ENCODE measurements around the gene EYA2.

Gene EYA2

DNA sequence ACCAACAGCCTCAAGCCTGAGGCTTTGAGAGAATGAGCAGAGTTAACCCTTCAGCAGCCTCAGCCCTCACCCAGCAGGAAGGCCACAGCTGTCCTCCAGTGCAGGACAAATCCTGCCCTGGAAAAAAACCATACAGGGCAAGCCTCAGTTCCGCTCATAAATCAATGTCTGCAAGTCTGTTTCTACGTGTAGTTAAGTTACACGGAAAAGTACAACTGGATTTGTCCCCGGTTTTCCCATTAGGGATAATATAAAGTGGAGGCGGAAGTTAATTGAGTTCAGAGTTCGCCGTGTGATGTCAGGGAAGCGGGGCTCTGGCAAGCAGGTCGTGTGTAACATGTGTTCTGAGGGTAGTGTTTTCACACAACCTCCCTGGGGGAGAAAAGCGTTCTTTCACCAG is 44.2 kb upstream of the EYA2 start (continued):
- no peak for TF ChIP-seq ZNF70 (CRISPR knock-in tag; IDR thresholded peaks at IDR 0.05)
- TF ChIP-seq, protein P1, sequence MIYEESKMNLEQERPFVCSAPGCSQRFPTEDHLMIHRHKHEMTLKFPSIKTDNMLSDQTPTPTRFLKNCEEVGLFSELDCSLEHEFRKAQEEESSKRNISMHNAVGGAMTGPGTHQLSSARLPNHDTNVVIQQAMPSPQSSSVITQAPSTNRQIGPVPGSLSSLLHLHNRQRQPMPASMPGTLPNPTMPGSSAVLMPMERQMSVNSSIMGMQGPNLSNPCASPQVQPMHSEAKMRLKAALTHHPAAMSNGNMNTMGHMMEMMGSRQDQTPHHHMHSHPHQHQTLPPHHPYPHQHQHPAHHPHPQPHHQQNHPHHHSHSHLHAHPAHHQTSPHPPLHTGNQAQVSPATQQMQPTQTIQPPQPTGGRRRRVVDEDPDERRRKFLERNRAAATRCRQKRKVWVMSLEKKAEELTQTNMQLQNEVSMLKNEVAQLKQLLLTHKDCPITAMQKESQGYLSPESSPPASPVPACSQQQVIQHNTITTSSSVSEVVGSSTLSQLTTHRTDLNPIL (CRISPR knock-in tag; IDR thresholded peaks at IDR 0.05; ENCODE audit: low read depth): no peak

DNA sequence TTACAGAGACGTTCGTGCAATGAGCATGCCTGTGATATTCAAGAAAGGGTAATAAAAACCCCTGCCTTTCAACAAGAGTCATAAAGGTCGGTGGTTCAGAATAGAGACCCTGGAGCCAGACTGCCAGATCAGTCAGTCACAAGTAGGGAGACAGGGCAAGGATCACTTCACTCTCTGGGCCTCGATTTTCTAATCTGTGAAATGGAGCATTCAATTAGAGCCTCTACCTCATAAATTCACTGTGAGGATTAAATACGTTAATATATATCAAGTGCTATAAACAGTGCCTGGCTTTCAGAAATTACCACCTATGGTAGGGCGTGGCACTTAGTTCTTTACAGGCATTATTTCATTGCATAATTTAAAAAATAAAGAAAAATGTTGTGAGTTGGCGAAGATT is 43.7 kb upstream of the EYA2 start:
- no peak for ATAC-seq
- TF ChIP-seq OSR1 (CRISPR knock-in tag; IDR thresholded peaks at IDR 0.05) (no peak), BACH2 (CRISPR knock-in tag; IDR thresholded peaks at IDR 0.05; ENCODE audit: borderline replicate concordance) (no peak), TOX (CRISPR knock-in tag; IDR thresholded peaks at IDR 0.05; ENCODE audit: borderline replicate concordance) (no peak), ARNTL (CRISPR knock-in tag; IDR thresholded peaks at IDR 0.05; ENCODE audit: borderline replicate concordance, low read depth) (no peak), RARB (CRISPR knock-in tag; IDR thresholded peaks at IDR 0.05) (no peak), ZC3H10 (CRISPR knock-in tag; IDR thresholded peaks at IDR 0.05) (no peak)
- TF ChIP-seq, protein P1 (CRISPR knock-in tag; IDR thresholded peaks at IDR 0.05; ENCODE audit: low read depth): no peak
- TF ChIP-seq, protein P2, sequence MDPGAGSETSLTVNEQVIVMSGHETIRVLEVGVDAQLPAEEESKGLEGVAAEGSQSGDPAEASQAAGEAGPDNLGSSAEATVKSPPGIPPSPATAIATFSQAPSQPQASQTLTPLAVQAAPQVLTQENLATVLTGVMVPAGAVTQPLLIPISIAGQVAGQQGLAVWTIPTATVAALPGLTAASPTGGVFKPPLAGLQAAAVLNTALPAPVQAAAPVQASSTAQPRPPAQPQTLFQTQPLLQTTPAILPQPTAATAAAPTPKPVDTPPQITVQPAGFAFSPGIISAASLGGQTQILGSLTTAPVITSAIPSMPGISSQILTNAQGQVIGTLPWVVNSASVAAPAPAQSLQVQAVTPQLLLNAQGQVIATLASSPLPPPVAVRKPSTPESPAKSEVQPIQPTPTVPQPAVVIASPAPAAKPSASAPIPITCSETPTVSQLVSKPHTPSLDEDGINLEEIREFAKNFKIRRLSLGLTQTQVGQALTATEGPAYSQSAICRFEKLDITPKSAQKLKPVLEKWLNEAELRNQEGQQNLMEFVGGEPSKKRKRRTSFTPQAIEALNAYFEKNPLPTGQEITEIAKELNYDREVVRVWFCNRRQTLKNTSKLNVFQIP (CRISPR knock-in tag; IDR thresholded peaks at IDR 0.05; ENCODE audit: borderline replicate concordance, low read depth): no peak

DNA sequence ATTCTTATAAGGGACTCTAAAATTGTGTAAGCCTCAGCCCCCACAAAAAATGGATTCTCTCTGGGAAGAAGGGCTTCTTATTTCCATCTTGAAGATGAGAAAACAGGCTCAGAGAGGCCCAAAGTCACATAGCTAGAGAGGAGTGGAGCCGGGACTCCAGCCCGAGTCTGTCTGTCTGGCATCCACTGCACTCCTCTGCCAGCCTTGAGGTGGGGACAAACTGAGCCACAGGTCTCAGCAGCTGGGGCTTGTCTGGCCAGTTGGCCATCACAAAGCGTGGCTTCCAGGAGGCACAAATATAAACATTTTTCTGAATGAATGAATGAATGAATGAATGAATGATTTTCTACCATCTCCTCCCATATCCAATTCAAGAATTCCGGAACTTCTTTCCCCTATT is 42.9 kb upstream of the EYA2 start:
- no peak for ATAC-seq
- TF ChIP-seq ZNF8 (CRISPR knock-in tag; IDR thresholded peaks at IDR 0.05) (no peak), OSR1 (CRISPR knock-in tag; IDR thresholded peaks at IDR 0.05) (no peak), TOX (CRISPR knock-in tag; IDR thresholded peaks at IDR 0.05; ENCODE audit: borderline replicate concordance) (no peak), PPARA (CRISPR knock-in tag; IDR thresholded peaks at IDR 0.05; ENCODE audit: borderline replicate concordance) (no peak), GLIS3 (CRISPR knock-in tag; IDR thresholded peaks at IDR 0.05) (no peak), BACH2 (CRISPR knock-in tag; IDR thresholded peaks at IDR 0.05; ENCODE audit: borderline replicate concordance) (no peak), ZC3H10 (CRISPR knock-in tag; IDR thresholded peaks at IDR 0.05) (no peak), ISL1 (CRISPR knock-in tag; IDR thresholded peaks at IDR 0.05) (no peak), ARNTL (CRISPR knock-in tag; IDR thresholded peaks at IDR 0.05; ENCODE audit: borderline replicate concordance, low read depth) (no peak), ZFP3 (CRISPR knock-in tag; IDR thresholded peaks at IDR 0.05) (no peak), ZNF70 (CRISPR knock-in tag; IDR thresholded peaks at IDR 0.05) (no peak), ZNF565 (CRISPR knock-in tag; conservative IDR thresholded peaks at IDR 0.05; ENCODE audit: low read depth) (no peak)
- TF ChIP-seq, protein P3, sequence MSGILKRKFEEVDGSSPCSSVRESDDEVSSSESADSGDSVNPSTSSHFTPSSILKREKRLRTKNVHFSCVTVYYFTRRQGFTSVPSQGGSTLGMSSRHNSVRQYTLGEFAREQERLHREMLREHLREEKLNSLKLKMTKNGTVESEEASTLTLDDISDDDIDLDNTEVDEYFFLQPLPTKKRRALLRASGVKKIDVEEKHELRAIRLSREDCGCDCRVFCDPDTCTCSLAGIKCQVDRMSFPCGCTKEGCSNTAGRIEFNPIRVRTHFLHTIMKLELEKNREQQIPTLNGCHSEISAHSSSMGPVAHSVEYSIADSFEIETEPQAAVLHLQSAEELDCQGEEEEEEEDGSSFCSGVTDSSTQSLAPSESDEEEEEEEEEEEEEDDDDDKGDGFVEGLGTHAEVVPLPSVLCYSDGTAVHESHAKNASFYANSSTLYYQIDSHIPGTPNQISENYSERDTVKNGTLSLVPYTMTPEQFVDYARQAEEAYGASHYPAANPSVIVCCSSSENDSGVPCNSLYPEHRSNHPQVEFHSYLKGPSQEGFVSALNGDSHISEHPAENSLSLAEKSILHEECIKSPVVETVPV (CRISPR knock-in tag; IDR thresholded peaks at IDR 0.05): no peak
- TF ChIP-seq, protein P1 (CRISPR knock-in tag; IDR thresholded peaks at IDR 0.05; ENCODE audit: low read depth): no peak

DNA sequence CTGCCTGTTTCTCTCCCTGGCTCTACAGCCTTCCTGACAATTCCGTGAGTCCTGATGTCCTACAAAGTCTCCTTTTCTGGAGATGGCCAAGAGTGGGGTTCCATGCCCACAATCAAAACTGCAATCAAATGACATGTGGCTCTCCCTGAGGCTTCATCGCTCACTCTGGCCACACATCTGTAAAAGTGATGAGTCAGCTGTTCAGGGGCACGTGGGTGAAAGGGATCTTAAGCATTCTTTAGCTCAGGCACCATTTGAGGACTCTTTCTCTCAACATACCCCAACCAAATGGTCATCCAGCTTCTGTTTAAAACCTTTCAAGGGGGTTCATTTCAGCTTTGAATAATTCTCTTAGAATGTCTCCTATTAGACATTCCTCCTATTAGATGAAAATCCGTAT is 42.3 kb upstream of the EYA2 start:
- TF ChIP-seq, protein P4, sequence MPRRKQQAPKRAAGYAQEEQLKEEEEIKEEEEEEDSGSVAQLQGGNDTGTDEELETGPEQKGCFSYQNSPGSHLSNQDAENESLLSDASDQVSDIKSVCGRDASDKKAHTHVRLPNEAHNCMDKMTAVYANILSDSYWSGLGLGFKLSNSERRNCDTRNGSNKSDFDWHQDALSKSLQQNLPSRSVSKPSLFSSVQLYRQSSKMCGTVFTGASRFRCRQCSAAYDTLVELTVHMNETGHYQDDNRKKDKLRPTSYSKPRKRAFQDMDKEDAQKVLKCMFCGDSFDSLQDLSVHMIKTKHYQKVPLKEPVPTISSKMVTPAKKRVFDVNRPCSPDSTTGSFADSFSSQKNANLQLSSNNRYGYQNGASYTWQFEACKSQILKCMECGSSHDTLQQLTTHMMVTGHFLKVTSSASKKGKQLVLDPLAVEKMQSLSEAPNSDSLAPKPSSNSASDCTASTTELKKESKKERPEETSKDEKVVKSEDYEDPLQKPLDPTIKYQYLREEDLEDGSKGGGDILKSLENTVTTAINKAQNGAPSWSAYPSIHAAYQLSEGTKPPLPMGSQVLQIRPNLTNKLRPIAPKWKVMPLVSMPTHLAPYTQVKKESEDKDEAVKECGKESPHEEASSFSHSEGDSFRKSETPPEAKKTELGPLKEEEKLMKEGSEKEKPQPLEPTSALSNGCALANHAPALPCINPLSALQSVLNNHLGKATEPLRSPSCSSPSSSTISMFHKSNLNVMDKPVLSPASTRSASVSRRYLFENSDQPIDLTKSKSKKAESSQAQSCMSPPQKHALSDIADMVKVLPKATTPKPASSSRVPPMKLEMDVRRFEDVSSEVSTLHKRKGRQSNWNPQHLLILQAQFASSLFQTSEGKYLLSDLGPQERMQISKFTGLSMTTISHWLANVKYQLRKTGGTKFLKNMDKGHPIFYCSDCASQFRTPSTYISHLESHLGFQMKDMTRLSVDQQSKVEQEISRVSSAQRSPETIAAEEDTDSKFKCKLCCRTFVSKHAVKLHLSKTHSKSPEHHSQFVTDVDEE (CRISPR knock-in tag; IDR thresholded peaks at IDR 0.05): no peak
- TF ChIP-seq TCF4 (CRISPR knock-in tag; IDR thresholded peaks at IDR 0.05; ENCODE audit: borderline replicate concordance) (no peak), OSR1 (CRISPR knock-in tag; IDR thresholded peaks at IDR 0.05) (no peak)
- TF ChIP-seq, protein P2 (CRISPR knock-in tag; IDR thresholded peaks at IDR 0.05; ENCODE audit: borderline replicate concordance, low read depth): no peak
- TF ChIP-seq, protein P5, sequence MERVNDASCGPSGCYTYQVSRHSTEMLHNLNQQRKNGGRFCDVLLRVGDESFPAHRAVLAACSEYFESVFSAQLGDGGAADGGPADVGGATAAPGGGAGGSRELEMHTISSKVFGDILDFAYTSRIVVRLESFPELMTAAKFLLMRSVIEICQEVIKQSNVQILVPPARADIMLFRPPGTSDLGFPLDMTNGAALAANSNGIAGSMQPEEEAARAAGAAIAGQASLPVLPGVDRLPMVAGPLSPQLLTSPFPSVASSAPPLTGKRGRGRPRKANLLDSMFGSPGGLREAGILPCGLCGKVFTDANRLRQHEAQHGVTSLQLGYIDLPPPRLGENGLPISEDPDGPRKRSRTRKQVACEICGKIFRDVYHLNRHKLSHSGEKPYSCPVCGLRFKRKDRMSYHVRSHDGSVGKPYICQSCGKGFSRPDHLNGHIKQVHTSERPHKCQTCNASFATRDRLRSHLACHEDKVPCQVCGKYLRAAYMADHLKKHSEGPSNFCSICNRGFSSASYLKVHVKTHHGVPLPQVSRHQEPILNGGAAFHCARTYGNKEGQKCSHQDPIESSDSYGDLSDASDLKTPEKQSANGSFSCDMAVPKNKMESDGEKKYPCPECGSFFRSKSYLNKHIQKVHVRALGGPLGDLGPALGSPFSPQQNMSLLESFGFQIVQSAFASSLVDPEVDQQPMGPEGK (CRISPR knock-in tag; IDR thresholded peaks at IDR 0.05; ENCODE audit: borderline replicate concordance): no peak
- ATAC-seq: no peak

Data from SK-N-SH treated with all-trans-retinoic acid at 6 μM for 48 hours (cell line).